Mesenteric fat pad (tissue), 1 donor: Measurements from ENCODE around the gene PHGDH. TPM values are rescaled to one million over a fixed set of nuclear protein-coding genes. Genes with fewer than 3 reads are reported as not detected.
"Not testable (repeated sequence)": the region's sequence is repeated elsewhere in the genome, so short reads cannot be mapped to it uniquely, and the experiment has no call there.

ENCODE experiments used
- DNase-seq: peaks from one replicate; pipeline ENCODE4 v3.0.0-alpha.2; 2020; ENCODE audit warnings: low spot score
- total RNA-seq: library from RNA; stranded (reverse); fragmentation: NEBNext Ultra II Directional; extraction: Animal tissue kit (Norgen Biotek cat#: 25700); gene quantifications from one replicate; pipeline ENCODE4 v1.2.1, GENCODE V29; 2021
- donor health status: DM: yes; HTN: yes; CAD: no.

PHGDH gene
- total RNA-seq, 1 donor from 2014 or later, result 30.1 TPM

- DNase-seq, result not testable (repeated sequence)
These were observed 74.8 kb downstream of the PHGDH start for GRCh38 chr1:119786473-119787050.

- no peak for DNase-seq
These were observed 76.0 kb downstream of the PHGDH start for GRCh38 chr1:119787776-119788175.

- no peak for DNase-seq
These were observed 78.9 kb downstream of the PHGDH start for GRCh38 chr1:119790451-119791198.

GRCh38 chr1:119791377-119791776, 79.6 kb downstream of the PHGDH start:
- DNase-seq, result no peak

Other genes starting within 250 kb of the PHGDH start
- gene HSD3B1, start 204.7 kb upstream of the PHGDH start, total RNA-seq, result not detected
- 11.0 TPM for gene ZNF697, start 63.7 kb upstream of the PHGDH start, total RNA-seq
- gene HMGCS2, start 57.0 kb downstream of the PHGDH start, total RNA-seq, result 0.71 TPM
- 0.26 TPM for gene REG4, start 99.5 kb downstream of the PHGDH start, total RNA-seq
- not detected for gene ADAM30, start 184.6 kb downstream of the PHGDH start, total RNA-seq